HepG2 (cell line): Measurements from ENCODE around the gene KDM5A. TPM values are rescaled to one million over a fixed set of nuclear protein-coding genes. Genes with fewer than 3 reads are reported as not detected.

Source experiments
- ATAC-seq: fragments of 200-7000 bp; cut with Tn5 transposase; 3 replicates; pipeline ENCODE4 v1.9.1; 2020; ENCODE audit warnings: mild to moderate bottlenecking, moderate library complexity
- BruUV-seq: library from RNA; stranded (reverse); fragments of 400-500 nt; replicated peaks from 2 replicates; lab custom pipeline; 2021; lab: Mats Ljungman, UMichigan
- CTCF ChIA-PET: fragments of 300-600 bp; formaldehyde crosslinking; extraction: SDS; loops from one replicate; lab custom pipeline; 2021; ENCODE audit warnings: low total read pairs, inconsistent platforms, low intra/inter-chr PET ratio; lab: Yijun Ruan, JAX
- POLR2A ChIA-PET: fragments of 350-600 bp; sonication (Branson Sonifier 250); formaldehyde crosslinking; loops from one replicate; lab custom pipeline; 2020; ENCODE audit warnings: antibody characterized with exemption, inconsistent platforms; lab: Yijun Ruan, JAX
- DNase-seq: peaks from one replicate; pipeline ENCODE4 v3.0.0-alpha.2; 2015; ENCODE audit warnings: low spot score
- FAIRE-seq: peaks from 3 replicates; lab custom pipeline; 2011; peaks lifted over from hg19 to GRCh38; lab: Jason Lieb, UNC
- H2AFZ ChIP-seq: one replicate; pipeline ENCODE4 v1.6.1; 2011; ENCODE audit warnings: low read length, inconsistent platforms
- H3K27ac ChIP-seq: fragments of 300-600 bp; 3 replicates; pipeline ENCODE4 v1.8.0; 2011; ENCODE audit warnings: mixed run types, mild to moderate bottlenecking, mixed read lengths, low read length, inconsistent platforms; ENCODE audit not compliant: insufficient read depth; ENCODE audit errors: extremely low read length
- H3K27me3 ChIP-seq, 2 experiments: fragments of 200-600 bp in 1 of 2; 2 replicates in 1 of 2; 3 replicates in 1 of 2; pipeline versions ENCODE4 v1.6.0 to v1.8.0; 2011; ENCODE audit warnings: low read length in 2 of 2, mild to moderate bottlenecking in 2 of 2, moderate library complexity in 2 of 2, inconsistent platforms in 1 of 2; ENCODE audit not compliant: insufficient read depth in 2 of 2, control insufficient read depth in 1 of 2
- H3K36me3 ChIP-seq, 2 experiments: fragments of 200-600 bp in 1 of 2; replicated peaks in 1 of 2; 2 replicates in 1 of 2; 3 replicates in 1 of 2; pipeline versions ENCODE4 v1.5.1 to v1.8.0; 2011; ENCODE audit warnings: low read length in 2 of 2, inconsistent platforms in 1 of 2; ENCODE audit not compliant: insufficient read depth in 2 of 2, control insufficient read depth in 1 of 2
- H3K4me1 ChIP-seq: 2 replicates; pipeline ENCODE4 v1.5.1; 2012; ENCODE audit warnings: low read length, inconsistent platforms; ENCODE audit not compliant: insufficient read depth
- H3K4me2 ChIP-seq: 2 replicates; pipeline ENCODE4 v1.6.0; 2011; ENCODE audit warnings: low read depth, low read length, inconsistent platforms
- H3K4me3 ChIP-seq, 3 experiments: fragments of 200-600 bp in 1 of 3; sonication (generic), shearing (Covaris generic) in 1 of 3; replicated peaks in 1 of 3; 2 replicates each; pipeline ENCODE4 v1.5.1; 2011 to 2016; ENCODE audit warnings: low read length in 3 of 3, inconsistent platforms in 2 of 3, low read depth in 2 of 3, mild to moderate bottlenecking in 2 of 3, control low read depth in 1 of 3, mixed read lengths in 1 of 3; ENCODE audit not compliant: insufficient read depth in 1 of 3
- H3K79me2 ChIP-seq: one replicate; pipeline ENCODE4 v1.6.1; 2011; ENCODE audit warnings: low read length, inconsistent platforms; ENCODE audit not compliant: insufficient read depth
- H3K9ac ChIP-seq: 2 replicates; pipeline ENCODE4 v1.6.0; 2011; ENCODE audit warnings: mild to moderate bottlenecking, low read depth, low read length, inconsistent platforms; ENCODE audit not compliant: insufficient read depth
- H3K9me3 ChIP-seq: 2 replicates; pipeline ENCODE4 v1.5.1; 2012; ENCODE audit warnings: mild to moderate bottlenecking, low read length
- H4K20me1 ChIP-seq: 2 replicates; pipeline ENCODE4 v1.6.0; 2011; ENCODE audit warnings: inconsistent platforms, mild to moderate bottlenecking, low read length, moderate library complexity; ENCODE audit not compliant: insufficient read depth
- HNRNPK ChIP-seq: fragments of 200-400 bp; formaldehyde crosslinking; IDR thresholded peaks from 2 replicates; pipeline ENCODE4 v1.6.1; 2018; ENCODE audit warnings: low read length, low read depth, moderate library complexity, mild to moderate bottlenecking; ENCODE audit not compliant: poor library complexity, severe bottlenecking
- SKI ChIP-seq: fragments of 450-650 bp; IDR thresholded peaks from one replicate; pipeline ENCODE4 v1.6.1; 2018; ENCODE audit warnings: mild to moderate bottlenecking; ENCODE audit not compliant: partially characterized antibody
- ZNF329 ChIP-seq: sonication (generic); formaldehyde crosslinking; IDR thresholded peaks from 2 replicates; pipeline ENCODE4 v1.9.0; 2021; ENCODE audit warnings: low read depth, mild to moderate bottlenecking, missing genetic modification reagents
- ZNF629 ChIP-seq: sonication (generic); formaldehyde crosslinking; conservative IDR thresholded peaks from 2 replicates; pipeline ENCODE4 v1.5.0; 2020; ENCODE audit warnings: missing genetic modification reagents
- WGBS: methylation state at CpG from one replicate; pipeline ENCODE4 v1.1.6; 2017; ENCODE audit warnings: low lambda C conversion rate; 5-methylcytosine and 5-hydroxymethylcytosine counted together
- in situ Hi-C: cut with HindIII; loops from 2 replicates; pipeline ENCODE4 v1.10.0; 2017; ENCODE audit warnings: low pct_unique_long_range_greater_than_20kb; ENCODE audit not compliant: extremely low pct_ligation_motif_present
- intact Hi-C: fragments of 100-400 bp; cut with micrococcal nuclease; formaldehyde crosslinking; loops from one replicate; pipeline ENCODE4 v1.10.0; 2022; ENCODE audit not compliant: unreplicated experiment
- polyA plus RNA-seq, 8 experiments: library from polyadenylated mRNA; depleted of rRNA in 3 of 8; stranded (reverse) in 7 of 8; unstranded in 1 of 8; fragments of >200 nt; fragmentation: Illumina TruSeq in 4 of 8; extraction: Trizol in 4 of 8; gene quantifications; 2 replicates each; pipeline versions ENCODE4 v1.2.1 to v1.2.3, GENCODE V29; 2011 to 2016; ENCODE audit warnings: low read depth in 4 of 8, missing spikeins in 1 of 8, mixed read lengths in 1 of 8; ENCODE audit not compliant: insufficient read depth in 1 of 8
- total RNA-seq, 5 experiments: library from RNA; depleted of rRNA; stranded (reverse); fragments of >200 nt; fragmentation: Illumina TruSeq; extraction: Trizol; gene quantifications; 2 replicates each; pipeline ENCODE4 v1.2.3, GENCODE V29; 2016; ENCODE audit warnings: low read depth in 1 of 5

Gene KDM5A
- total and polyA plus RNA-seq, 2 of the 13 experiments (the other 11 are each of a cell fraction or from before 2014, with no cell fraction given) = 12.0 to 29.2 TPM

- FAIRE-seq (no peak), DNase-seq (no peak), ATAC-seq (no peak; the same call in 2 of the 3 replicates)
- H2AFZ ChIP-seq = no peak within 1 kb of the TSS
- no peaks in the 10 kb centered on the region; a peak in 1 of 5 replicates for H3K27me3 ChIP-seq
- ChIA-PET POLR2A (no interaction called here), CTCF (no interaction called here)
- no peak within 1 kb of the TSS for H3K27ac ChIP-seq
- H3K36me3 ChIP-seq = no peaks in the 10 kb centered on the region
- in situ Hi-C loops (no loop called here), intact Hi-C loops (no loop called here)
- peaks cover 22% of the 10 kb centered on the region for H3K4me1 ChIP-seq
- H3K4me2 ChIP-seq = no peak within 1 kb of the TSS
- 19% methylated on average over 5 of the region's 7 CpGs for WGBS
- H3K79me2 ChIP-seq = no peaks in the 10 kb centered on the region
- BruUV-seq = no TSS peak
- no peaks in the 10 kb centered on the region for H3K9me3 ChIP-seq
- no peak within 1 kb of the TSS for H3K4me3 ChIP-seq
- H4K20me1 ChIP-seq = no peaks in the 10 kb centered on the region
- TF ChIP-seq ZNF329 (CRISPR knock-in tag) (no peak), HNRNPK (peak; percentile 24)
- TF ChIP-seq, all 625 proteins: peak for 1
- no peak within 1 kb of the TSS for H3K9ac ChIP-seq
These were observed 126.3 kb downstream of the KDM5A start, which contains the start of gene SLC6A13 for GRCh38 chr12:262817-263216. TSS of gene SLC6A13 (minus strand) at chr12:262836. CDS start at chr12:260052, 2,784 bp downstream.

DNA sequence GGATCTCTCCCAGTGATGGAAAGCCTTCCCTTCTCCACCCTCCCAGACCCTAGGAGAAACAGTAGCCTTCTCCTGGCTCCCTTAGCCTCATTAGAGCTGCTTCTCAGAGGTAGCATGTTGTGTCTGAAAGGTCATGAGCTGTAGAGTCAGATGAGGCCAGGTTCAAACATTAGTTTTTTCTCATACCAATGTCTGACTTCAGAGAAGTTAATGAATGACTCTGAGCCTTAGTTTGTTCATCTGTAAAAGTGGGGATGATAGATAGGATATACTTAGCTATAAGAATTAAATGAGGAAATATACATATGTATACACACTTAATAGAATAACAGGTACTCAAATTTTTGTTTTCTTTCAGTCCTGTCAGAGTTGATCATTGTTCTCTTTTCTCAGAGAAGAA is 127.0 kb downstream of the KDM5A start:
- H3K79me2 ChIP-seq = no peaks in the 10 kb centered on the region
- H2AFZ ChIP-seq = no peak overlapping the region
- ATAC-seq (no peak), DNase-seq (no peak)
- H3K4me3 ChIP-seq = no peak overlapping the region
- H3K9me3 ChIP-seq = no peaks in the 10 kb centered on the region
- no peak overlapping the region for H3K9ac ChIP-seq
- POLR2A ChIA-PET = interaction anchor here (1.2 kb wide), 1 partner anchor 30 kb away, joined by 3 read pairs; no protein-coding TSS in a partner anchor
- H4K20me1 ChIP-seq = no peaks in the 10 kb centered on the region
- no peak overlapping the region for H3K27ac ChIP-seq
- peaks cover 29% of the 10 kb centered on the region for H3K4me1 ChIP-seq
- H3K27me3 ChIP-seq = no peaks in the 10 kb centered on the region; a peak in 1 of 5 replicates
- H3K36me3 ChIP-seq = no peaks in the 10 kb centered on the region
- intact Hi-C loops = no loop called here
- TF ChIP-seq ZNF629 (CRISPR knock-in tag) (peak; percentile 67; the same call in 1 of the 2 replicates), SKI (no peak)
- TF ChIP-seq, all 625 proteins: peak for 1
- in situ Hi-C loops = no loop called here
- CTCF ChIA-PET = no interaction called here
- no peak overlapping the region for H3K4me2 ChIP-seq
- no peak for FAIRE-seq
- no TSS peak for BruUV-seq
